HG03103 (cell line): ENCODE measurements around the gene ZNF717.
"Not testable (repeated sequence)": the region's sequence is repeated elsewhere in the genome, so short reads cannot be mapped to it uniquely, and the experiment has no call there.

Experiments
- ATAC-seq: cut with Tn5 transposase; IDR thresholded peaks from one replicate; pipeline ENCODE4 v1.9.1; 2021; ENCODE audit warnings: low read depth; ENCODE audit not compliant: unreplicated experiment

Gene ZNF717

GRCh38 chr3:75785081-75785755 lies at the start of gene ZNF717:
ZNF717 (minus strand) TSS chr3:75785549; CDS start chr3:75783362, 2,187 bp downstream.
- ATAC-seq, result peak; percentile 76

- not testable (repeated sequence) for ATAC-seq
Measured at GRCh38 chr3:75831076-75831475, 45.7 kb upstream of the ZNF717 start.

- ATAC-seq, result not testable (repeated sequence)
Measured at GRCh38 chr3:75818019-75818418, 32.7 kb upstream of the ZNF717 start.

- not testable (repeated sequence) for ATAC-seq
Measured at GRCh38 chr3:75816287-75817180, 31.2 kb upstream of the ZNF717 start.

- ATAC-seq, result no peak
Measured at GRCh38 chr3:75814797-75815196, 29.4 kb upstream of the ZNF717 start.

- no peak for ATAC-seq
Measured at GRCh38 chr3:75782506-75782905, 2.8 kb downstream of the ZNF717 start.

GRCh38 chr3:75781079-75781745 lies 4.1 kb downstream of the ZNF717 start:
- no peak for ATAC-seq

- not testable (repeated sequence) for ATAC-seq
Measured at GRCh38 chr3:75777742-75778141, 7.6 kb downstream of the ZNF717 start.

GRCh38 chr3:75771631-75772030 lies 13.7 kb downstream of the ZNF717 start:
- not testable (repeated sequence) for ATAC-seq

- no peak for ATAC-seq
Measured at GRCh38 chr3:75768303-75769017, 16.9 kb downstream of the ZNF717 start.

- ATAC-seq, result no peak
Measured at GRCh38 chr3:75737831-75738493, 47.4 kb downstream of the ZNF717 start.

- ATAC-seq, result no peak
Measured at GRCh38 chr3:75727985-75728384, 57.4 kb downstream of the ZNF717 start.

GRCh38 chr3:75692061-75692460 lies 93.3 kb downstream of the ZNF717 start:
- no peak for ATAC-seq

GRCh38 chr3:75687323-75687722 lies 98.0 kb downstream of the ZNF717 start:
- ATAC-seq, result no peak
